ENCODE data around the gene DDB1.
A peak's percentile ranks its signal among the peaks of the same experiment; 100 is the strongest.

Gene DDB1

DNA sequence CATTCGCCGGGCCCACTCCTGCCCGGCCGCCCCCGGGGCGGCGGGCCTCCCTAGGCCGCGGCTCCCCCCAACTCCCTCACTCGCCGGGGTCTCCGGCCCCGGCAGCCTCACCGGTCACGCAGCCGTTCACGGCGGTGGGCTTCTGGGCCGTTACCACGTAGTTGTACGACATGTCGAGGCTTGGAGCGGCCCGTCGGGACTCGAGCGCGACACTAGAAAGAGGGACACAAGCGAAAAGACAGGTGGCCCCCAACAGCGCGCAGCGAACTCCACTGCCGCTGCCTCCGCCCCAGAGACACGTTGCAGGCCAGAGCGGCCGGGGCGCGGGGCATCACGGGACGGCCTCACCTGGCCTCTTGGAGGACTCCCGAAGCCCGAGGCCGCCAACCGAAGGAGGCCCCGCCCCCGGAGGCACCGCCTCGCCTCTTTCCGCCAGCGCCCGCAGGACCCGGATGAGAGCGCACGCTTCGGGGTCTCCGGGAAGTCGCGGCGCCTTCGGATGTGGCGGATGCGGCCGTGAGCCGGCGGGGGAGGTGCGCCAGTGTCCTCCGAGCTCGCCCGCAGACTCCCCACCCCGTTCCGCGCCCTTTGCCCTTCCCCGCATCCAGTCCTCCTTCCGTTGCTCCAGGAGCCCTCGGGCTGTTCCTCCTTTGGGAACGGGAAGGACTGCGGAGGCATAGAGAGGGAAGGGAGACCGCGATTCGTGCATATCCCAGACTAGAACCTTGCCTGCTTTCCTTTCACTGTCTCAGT is at the start of gene DDB1, which contains the start of gene TKFC:
TSS of gene DDB1 (minus strand) at position 309 of the 753 bp plus-strand sequence. CDS start at position 172, 137 bp downstream.
TSS of gene TKFC (plus strand) at position 432 of the 753 bp plus-strand sequence. CDS start 1,501 bp downstream, outside the sequence.
- no peak for FAIRE-seq
- DNase-seq (ENCODE audit: insufficient read length, low spot score): peak; percentile 94
- TF ChIP-seq POLR2A (IDR thresholded peaks at IDR 0.05; ENCODE audit: low read depth, low read length): peak; percentile 87

DNA sequence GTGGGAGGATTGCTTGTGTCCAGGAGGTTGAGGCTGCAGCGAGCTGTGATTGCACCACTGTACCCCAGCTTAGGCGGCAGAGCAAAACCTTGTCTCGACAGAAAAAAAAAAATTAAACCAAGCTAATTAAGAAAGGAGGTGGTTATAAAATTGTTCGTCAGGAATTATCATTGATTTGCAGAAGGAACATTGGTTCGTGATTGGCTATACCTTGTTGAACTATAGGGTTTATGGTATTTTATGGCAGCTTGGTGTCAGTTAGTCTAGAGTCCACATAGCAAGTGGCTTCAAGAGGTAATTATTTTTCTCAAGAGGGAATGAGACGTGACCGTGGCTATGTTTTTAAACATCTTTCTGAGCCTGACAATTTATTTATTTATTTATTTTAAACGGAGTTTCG is 48.0 kb upstream of the DDB1 start:
- FAIRE-seq (no peak), DNase-seq (ENCODE audit: insufficient read length, low spot score) (no peak)
- TF ChIP-seq POLR2A (IDR thresholded peaks at IDR 0.05; ENCODE audit: low read depth, low read length): no peak

DNA sequence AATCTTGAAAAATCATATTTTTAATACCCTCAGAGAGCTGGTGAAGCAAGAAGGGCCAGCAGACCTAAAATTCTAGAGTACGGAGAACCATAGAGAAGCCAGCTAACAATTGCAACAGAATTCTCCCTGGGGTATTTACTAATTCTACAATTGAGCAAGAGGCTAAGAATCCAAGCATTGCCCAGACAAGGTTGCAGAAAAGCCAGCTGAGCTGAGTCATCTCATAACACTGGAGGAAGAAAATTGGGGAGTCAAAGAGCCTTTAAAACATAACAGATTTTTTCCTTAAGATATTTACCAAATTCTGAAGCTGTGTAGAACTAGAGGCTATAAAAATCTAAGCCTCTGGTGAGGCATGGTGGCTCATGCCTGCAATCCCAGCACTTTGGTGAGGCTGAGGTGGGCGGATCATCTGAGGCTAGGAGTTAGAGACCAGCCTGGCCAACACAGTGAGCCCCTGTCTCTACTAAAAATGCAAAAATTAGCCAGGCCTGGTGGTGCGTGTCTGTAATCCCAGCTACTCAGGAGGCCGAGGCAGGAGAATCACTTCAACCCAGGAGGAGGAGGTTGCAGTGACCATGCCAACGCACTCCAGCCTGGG is 45.9 kb upstream of the DDB1 start:
- DNase-seq (ENCODE audit: insufficient read length, low spot score) (peak; percentile 75), FAIRE-seq (peak; percentile 6)
- no peak for TF ChIP-seq POLR2A (IDR thresholded peaks at IDR 0.05; ENCODE audit: low read depth, low read length)

DNA sequence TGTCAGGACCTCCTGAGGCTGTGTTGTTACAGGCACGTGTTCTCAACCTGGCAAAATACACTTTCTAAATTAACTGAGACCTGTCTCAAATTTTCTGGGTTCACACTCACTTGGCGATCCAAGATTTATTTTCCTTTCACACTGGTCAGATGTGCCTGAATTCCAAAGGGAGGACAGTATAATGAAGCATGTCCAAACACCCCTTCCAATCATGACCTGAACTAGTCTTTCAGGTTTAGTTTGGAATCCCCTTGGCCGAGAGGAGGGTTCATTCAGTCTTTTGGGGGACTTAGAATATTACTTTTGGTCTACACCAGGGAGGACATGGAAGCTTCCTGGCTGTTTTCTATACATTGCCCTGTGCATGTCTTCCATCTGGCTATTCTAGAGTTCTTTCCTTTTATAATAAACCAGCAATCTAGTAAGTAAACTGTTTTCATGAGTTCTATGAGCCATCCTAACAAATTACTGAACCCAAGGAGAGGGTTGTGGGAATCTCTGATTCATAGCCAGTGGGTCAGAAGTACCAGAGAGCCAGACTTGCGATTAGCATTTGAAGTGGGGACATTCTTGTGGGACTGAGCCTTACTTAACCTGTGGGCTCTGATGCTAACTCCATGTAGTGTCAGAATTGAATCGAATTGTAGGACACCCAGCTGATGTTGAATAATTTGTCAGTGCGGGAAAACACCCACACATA is 44.7 kb upstream of the DDB1 start:
- FAIRE-seq (no peak), DNase-seq (ENCODE audit: insufficient read length, low spot score) (no peak)
- no peak for TF ChIP-seq POLR2A (IDR thresholded peaks at IDR 0.05; ENCODE audit: low read depth, low read length)

DNA sequence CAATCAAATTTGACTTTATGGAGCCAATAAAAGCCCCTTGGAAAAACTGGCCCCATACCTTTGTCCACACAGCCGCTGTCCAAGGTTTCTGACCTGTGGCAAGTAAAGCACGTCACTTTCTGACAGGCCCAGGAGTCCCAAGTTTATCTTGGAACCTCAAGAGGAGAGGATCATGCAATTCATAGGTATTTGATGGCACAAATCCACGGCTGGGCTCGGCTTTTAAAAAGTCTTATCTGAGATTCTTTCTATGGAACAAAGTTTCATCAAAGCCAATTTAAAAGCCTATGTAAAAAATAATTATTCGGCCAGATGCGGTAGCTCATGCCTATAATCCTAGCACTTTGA is 42.8 kb upstream of the DDB1 start:
- FAIRE-seq (no peak), DNase-seq (ENCODE audit: insufficient read length, low spot score) (no peak)
- no peak for TF ChIP-seq POLR2A (IDR thresholded peaks at IDR 0.05; ENCODE audit: low read depth, low read length)

DNA sequence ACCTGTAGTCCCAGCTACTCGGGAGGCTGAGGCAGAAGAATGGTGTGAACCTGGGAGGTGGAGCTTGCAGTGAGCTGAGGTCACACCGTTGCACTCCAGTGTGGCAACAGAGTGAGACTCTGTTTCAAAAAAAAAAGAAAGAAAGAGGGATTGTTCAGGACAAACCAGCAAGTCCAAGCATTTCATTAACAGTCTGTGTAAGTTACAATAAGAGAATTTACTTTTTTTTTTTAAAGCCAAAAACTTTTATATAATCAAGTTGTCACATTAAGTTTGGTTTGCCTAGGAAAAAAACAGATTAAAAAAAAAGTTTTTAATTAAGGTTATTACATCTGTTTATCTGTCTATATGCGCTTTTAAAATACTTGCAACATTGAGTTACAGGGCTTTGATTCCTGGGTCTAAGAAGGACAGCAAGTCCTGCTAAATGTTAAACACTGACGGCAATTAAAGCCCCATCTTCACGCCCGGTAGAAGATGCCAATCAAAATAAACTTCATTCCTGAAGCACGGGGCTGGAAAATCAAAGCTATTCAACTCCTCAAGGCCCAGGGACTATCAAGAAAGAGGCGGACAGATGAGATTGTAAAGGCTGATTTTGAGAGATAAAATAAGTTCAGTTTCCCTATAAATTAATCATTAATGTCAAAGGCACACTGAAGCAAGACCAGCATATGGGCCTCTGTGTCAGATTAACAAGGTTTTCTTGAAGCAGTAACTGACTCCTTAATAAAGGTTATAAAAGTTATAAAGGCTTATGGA is 39.9 kb upstream of the DDB1 start:
- no peak for TF ChIP-seq POLR2A (IDR thresholded peaks at IDR 0.05; ENCODE audit: low read depth, low read length)
- FAIRE-seq (no peak), DNase-seq (ENCODE audit: insufficient read length, low spot score) (no peak)

DNA sequence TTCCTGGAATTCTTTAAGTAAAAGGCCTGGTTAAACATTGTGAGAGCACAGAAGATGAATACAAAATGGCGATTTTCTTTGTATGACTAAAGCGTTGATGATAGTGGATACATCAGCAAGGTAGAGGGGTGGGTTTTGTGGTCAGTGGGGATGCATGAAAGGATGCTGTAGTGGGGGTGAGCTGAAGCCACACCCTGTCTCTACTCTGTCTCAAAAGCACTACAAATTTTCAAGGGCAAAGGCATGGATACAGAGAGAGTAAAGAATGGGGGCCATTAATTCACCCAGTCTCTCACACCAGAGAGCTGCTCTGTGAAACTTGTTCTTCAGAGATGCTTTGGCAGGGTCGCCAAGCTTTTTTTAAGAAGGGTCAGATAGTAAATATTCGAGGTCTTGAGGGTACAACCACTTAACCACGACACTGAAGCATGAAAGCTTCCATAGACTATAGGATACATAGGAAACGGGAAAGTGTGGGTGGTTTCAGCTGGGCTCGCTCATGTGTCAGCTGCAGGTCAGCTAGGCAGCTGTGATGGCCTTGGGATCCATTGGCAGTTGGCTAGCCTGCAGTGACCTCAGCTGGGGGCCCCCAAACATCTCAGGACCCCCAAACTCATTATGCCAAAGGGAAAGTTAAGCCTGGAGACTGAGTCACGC is 37.6 kb upstream of the DDB1 start:
- TF ChIP-seq POLR2A (IDR thresholded peaks at IDR 0.05; ENCODE audit: low read depth, low read length): no peak
- DNase-seq (ENCODE audit: insufficient read length, low spot score) (no peak), FAIRE-seq (no peak)

DNA sequence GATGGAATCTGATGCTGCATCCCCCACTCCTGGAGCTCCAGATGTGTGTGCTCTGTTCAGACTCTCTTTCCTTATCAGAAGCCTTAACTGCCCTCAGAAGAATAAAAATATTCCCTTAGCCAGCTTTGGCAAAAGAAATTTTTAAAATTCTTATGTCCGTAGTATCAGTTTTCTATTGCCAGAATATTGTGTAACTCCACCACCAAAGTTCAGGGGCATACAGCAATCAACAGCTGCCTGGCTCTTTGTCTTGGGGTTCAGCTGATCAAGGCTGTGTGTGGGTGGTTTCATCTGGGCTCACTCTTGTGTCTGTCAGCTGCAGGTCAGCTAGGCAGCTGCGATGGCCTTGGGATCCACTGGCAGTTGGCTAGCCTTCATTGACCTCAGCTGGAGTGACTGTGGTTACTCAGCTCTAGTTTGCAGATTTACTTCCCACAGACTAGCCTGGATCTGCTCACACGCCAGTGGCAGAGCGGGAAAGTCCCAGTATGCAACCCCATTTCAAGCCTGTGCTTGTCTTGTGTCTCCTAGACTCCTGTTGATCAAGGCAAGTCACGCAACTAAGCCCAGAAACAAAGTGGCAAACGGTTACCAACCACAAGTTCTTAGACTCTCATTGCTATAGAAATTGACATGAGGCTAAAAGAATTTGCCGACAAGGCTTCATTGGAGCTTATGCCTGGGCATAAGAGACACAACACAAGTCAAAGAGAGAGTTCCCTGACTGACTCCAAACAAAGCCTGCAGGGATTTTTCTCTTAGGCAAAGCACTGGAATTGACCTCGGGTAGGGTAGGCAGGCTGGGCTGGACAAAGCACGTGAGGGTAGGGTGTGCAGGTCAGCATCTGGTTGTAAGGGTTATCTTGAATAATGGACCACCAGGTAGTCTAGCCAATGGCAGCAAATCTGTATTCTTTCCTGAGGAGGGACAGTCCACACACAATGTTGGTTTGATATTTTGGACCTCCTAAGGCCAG is 36.8 kb upstream of the DDB1 start:
- no peak for TF ChIP-seq POLR2A (IDR thresholded peaks at IDR 0.05; ENCODE audit: low read depth, low read length)
- FAIRE-seq: no peak
- no peak for DNase-seq (ENCODE audit: insufficient read length, low spot score)

DNA sequence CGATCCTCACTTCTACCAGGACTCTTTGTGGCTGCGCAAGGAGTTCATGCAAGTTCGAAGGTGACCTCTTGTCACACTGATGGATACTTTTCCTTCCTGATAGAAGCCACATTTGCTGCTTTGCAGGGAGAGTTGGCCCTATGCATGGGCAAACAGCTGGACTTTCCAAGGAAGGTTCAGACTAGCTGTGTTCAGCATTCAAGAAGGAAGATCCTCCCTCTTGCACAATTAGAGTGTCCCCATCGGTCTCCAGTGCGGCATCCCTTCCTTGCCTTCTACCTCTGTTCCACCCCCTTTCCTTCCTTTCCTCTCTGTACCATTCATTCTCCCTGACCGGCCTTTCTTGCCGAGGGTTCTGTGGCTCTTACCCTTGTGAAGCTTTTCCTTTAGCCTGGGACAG is 35.7 kb upstream of the DDB1 start:
- FAIRE-seq: no peak

DNA sequence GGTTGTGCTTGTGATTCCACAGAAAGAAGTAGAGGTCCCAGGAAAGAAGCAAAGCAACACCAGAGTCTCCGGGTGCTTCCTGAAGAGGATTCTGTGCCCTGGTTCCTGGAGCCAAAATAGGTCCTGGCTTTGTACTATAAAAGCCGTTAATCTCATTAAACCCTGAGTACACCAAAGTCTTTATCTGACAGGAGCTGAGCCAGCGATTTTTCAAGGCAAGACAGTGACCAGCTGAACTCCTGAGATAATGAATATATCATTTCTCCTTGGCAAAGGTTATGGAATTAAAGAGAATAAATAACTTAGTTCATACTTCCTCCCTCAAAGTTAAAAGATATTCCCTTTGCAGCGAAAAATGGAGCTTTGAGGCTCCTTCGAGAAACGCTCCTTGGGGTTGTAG is 34.5 kb upstream of the DDB1 start:
- DNase-seq (ENCODE audit: insufficient read length, low spot score): no peak
- FAIRE-seq: no peak
- TF ChIP-seq POLR2A (IDR thresholded peaks at IDR 0.05; ENCODE audit: low read depth, low read length): no peak

More for the DNA sequence above, 35.7 kb upstream of the DDB1 start:
- no peak for DNase-seq (ENCODE audit: insufficient read length, low spot score)
- no peak for TF ChIP-seq POLR2A (IDR thresholded peaks at IDR 0.05; ENCODE audit: low read depth, low read length)

DNA sequence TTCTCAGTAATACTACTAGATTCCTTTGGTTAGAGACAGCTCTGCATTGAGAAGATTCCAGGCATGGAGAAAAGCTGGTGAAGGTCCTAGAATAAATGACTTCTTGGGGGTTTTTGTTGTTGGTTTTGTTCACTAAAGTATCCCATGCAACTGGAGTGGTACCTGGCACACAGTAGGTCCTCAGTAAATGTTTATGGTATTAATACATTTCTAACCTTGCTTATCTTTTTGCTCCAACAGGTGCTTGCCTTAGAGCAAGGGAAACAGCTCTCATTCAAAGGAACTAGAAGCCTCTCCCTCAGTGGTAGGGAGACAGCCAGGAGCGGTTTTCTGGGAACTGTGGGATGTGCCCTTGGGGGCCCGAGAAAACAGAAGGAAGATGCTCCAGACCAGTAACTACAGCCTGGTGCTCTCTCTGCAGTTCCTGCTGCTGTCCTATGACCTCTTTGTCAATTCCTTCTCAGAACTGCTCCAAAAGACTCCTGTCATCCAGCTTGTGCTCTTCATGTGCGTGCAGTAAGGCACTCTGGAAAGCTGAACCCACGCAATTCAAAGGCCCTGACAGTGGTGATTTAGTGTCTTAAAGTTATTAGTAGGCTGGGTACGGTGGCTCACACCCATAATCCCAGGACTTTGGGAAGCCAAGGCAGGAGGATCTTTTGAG is 31.2 kb upstream of the DDB1 start:
- TF ChIP-seq POLR2A (IDR thresholded peaks at IDR 0.05; ENCODE audit: low read depth, low read length): no peak
- DNase-seq (ENCODE audit: insufficient read length, low spot score) (no peak), FAIRE-seq (no peak)

DNA sequence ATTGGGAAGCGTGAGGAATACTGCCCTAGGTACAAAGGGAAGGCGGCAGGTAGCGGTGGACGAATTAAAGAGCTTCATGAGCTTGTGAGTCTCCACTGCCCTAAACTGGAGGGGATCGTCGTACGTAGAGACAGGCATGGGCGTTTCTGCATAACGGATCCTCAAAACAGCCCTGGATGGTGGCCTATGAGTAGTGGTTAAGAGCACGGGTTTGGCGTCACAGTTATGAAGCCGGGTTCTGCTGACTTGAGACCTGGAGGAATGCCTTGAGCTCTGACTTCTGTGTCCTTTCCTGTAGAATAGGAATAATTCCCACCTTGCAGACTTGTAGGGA is 29.6 kb upstream of the DDB1 start:
- DNase-seq (ENCODE audit: insufficient read length, low spot score): no peak
- no peak for TF ChIP-seq POLR2A (IDR thresholded peaks at IDR 0.05; ENCODE audit: low read depth, low read length)
- no peak for FAIRE-seq
